Peyer's patch (tissue), 4 donors: ENCODE measurements around the gene IGFLR1.

ENCODE experiments used
- CTCF ChIP-seq, 6 experiments: fragments of 450-650 bp in 4 of 6; fragments of 200-600 bp in 2 of 6; sonication (generic) in 1 of 6; IDR thresholded peaks; one replicate each; pipeline ENCODE4 v1.5.1; 2017 to 2019; ENCODE audit warnings: antibody characterized with exemption in 6 of 6, mild to moderate bottlenecking in 3 of 6, moderate library complexity in 1 of 6
- POLR2A ChIP-seq, 2 donors: fragments of 450-650 bp; IDR thresholded peaks; one replicate each; pipeline ENCODE4 v1.5.1; 2017; ENCODE audit warnings: antibody characterized with exemption in 2 of 2, mild to moderate bottlenecking in 2 of 2, moderate library complexity in 2 of 2

- TF ChIP-seq POLR2A (IDR thresholded peaks at IDR 0.05) (no peak), CTCF (IDR thresholded peaks at IDR 0.05) (no peak)
Measured at GRCh38 chr19:35729021-35729420, 13.2 kb downstream of the IGFLR1 start.
